HepG2 (cell line): ENCODE measurements around the gene DPY30. TPM values are rescaled to one million over a fixed set of nuclear protein-coding genes. Genes with fewer than 3 reads are reported as not detected.
A peak's percentile ranks its signal among the peaks of the same experiment; 100 is the strongest.

Experiments
- ATM ChIP-seq: fragments of 450-650 bp; IDR thresholded peaks from 2 replicates; pipeline ENCODE4 v1.7.1; 2017; ENCODE audit warnings: mild to moderate bottlenecking, borderline replicate concordance
- CTCF ChIP-seq: sonication (generic); formaldehyde crosslinking; IDR thresholded peaks from 2 replicates; pipeline ENCODE4 v1.5.0; 2020; ENCODE audit warnings: mild to moderate bottlenecking, missing genetic modification reagents, moderate library complexity
- DNMT1 ChIP-seq: sonication (generic); formaldehyde crosslinking; IDR thresholded peaks from 2 replicates; pipeline ENCODE4 v1.5.1; 2020; ENCODE audit warnings: mild to moderate bottlenecking, missing genetic modification reagents
- EHMT2 ChIP-seq: fragments of 200-600 bp; sonication (generic); IDR thresholded peaks from 2 replicates; pipeline ENCODE4 v1.7.0; 2017; ENCODE audit warnings: antibody characterized with exemption, low read depth, low read length, borderline replicate concordance
- FOXK1 ChIP-seq: sonication (generic); formaldehyde crosslinking; IDR thresholded peaks from 2 replicates; pipeline ENCODE4 v1.4.0; 2020; ENCODE audit warnings: low read depth, missing genetic modification reagents, borderline replicate concordance
- KLF16 ChIP-seq, 2 experiments: sonication (generic) in 1 of 2; formaldehyde crosslinking in 1 of 2; IDR thresholded peaks; 2 replicates each; pipeline versions ENCODE4 v1.6.1 to v1.8.0; 2016 to 2023; ENCODE audit warnings: missing genetic modification reagents in 2 of 2, missing compliant biosample characterization in 1 of 2
- REXO4 ChIP-seq: sonication (generic); formaldehyde crosslinking; IDR thresholded peaks from 2 replicates; pipeline ENCODE4 v1.8.0; 2022; ENCODE audit warnings: missing genetic modification reagents, mild to moderate bottlenecking, borderline replicate concordance
- SYNCRIP ChIP-seq: fragments of 200-400 bp; formaldehyde crosslinking; IDR thresholded peaks from 2 replicates; pipeline ENCODE4 v1.6.1; 2018; ENCODE audit warnings: mild to moderate bottlenecking, low read depth, low read length; ENCODE audit not compliant: insufficient read depth
- TBX2 ChIP-seq: sonication (generic); formaldehyde crosslinking; IDR thresholded peaks from 2 replicates; pipeline ENCODE4 v1.5.0; 2020; ENCODE audit warnings: missing genetic modification reagents, mild to moderate bottlenecking, borderline replicate concordance
- TEAD2 ChIP-seq: sonication (generic); formaldehyde crosslinking; IDR thresholded peaks from 2 replicates; pipeline ENCODE4 v1.9.0; 2021; ENCODE audit warnings: missing genetic modification reagents
- THYN1 ChIP-seq: sonication (generic); formaldehyde crosslinking; IDR thresholded peaks from 2 replicates; pipeline ENCODE4 v1.8.1; 2023; ENCODE audit warnings: low read depth, mild to moderate bottlenecking, moderate library complexity, missing genetic modification reagents, borderline replicate concordance
- XBP1 ChIP-seq: sonication (generic); formaldehyde crosslinking; IDR thresholded peaks from 2 replicates; pipeline ENCODE4 v1.5.0; 2020; ENCODE audit warnings: missing genetic modification reagents
- ZNF20 ChIP-seq: sonication (generic); formaldehyde crosslinking; IDR thresholded peaks from 2 replicates; pipeline ENCODE4 v1.4.0; 2020; ENCODE audit warnings: mild to moderate bottlenecking, moderate library complexity, missing genetic modification reagents
- ZNF24 ChIP-seq: fragments of 450-650 bp; IDR thresholded peaks from 2 replicates; pipeline ENCODE4 v1.6.1; 2017; ENCODE audit warnings: antibody characterized with exemption, mild to moderate bottlenecking
- ZNF256 ChIP-seq: sonication (generic); formaldehyde crosslinking; conservative IDR thresholded peaks from 2 replicates; pipeline ENCODE4 v1.4.0; 2020; ENCODE audit warnings: missing genetic modification reagents
- ZNF263 ChIP-seq: sonication (generic); formaldehyde crosslinking; IDR thresholded peaks from 2 replicates; pipeline ENCODE4 v1.4.0; 2020; ENCODE audit warnings: missing genetic modification reagents
- ZNF547 ChIP-seq: sonication (generic); formaldehyde crosslinking; IDR thresholded peaks from 2 replicates; pipeline ENCODE4 v1.5.1; 2020; ENCODE audit warnings: mild to moderate bottlenecking, missing genetic modification reagents
- ZNF564 ChIP-seq: sonication (generic); formaldehyde crosslinking; IDR thresholded peaks from 2 replicates; pipeline ENCODE4 v1.8.1; 2023; ENCODE audit warnings: mild to moderate bottlenecking, missing genetic modification reagents
- ZNF569 ChIP-seq: sonication (generic); formaldehyde crosslinking; IDR thresholded peaks from 2 replicates; pipeline ENCODE4 v1.5.0; 2020; ENCODE audit warnings: mild to moderate bottlenecking, missing genetic modification reagents, moderate library complexity, borderline replicate concordance
- polyA plus RNA-seq, 8 experiments: library from polyadenylated mRNA; depleted of rRNA in 3 of 8; stranded (reverse) in 7 of 8; unstranded in 1 of 8; fragments of >200 nt; fragmentation: Illumina TruSeq in 4 of 8; extraction: Trizol in 4 of 8; gene quantifications; 2 replicates each; pipeline versions ENCODE4 v1.2.1 to v1.2.3, GENCODE V29; 2011 to 2016; ENCODE audit warnings: low read depth in 4 of 8, missing spikeins in 1 of 8, mixed read lengths in 1 of 8; ENCODE audit not compliant: insufficient read depth in 1 of 8
- total RNA-seq, 5 experiments: library from RNA; depleted of rRNA; stranded (reverse); fragments of >200 nt; fragmentation: Illumina TruSeq; extraction: Trizol; gene quantifications; 2 replicates each; pipeline ENCODE4 v1.2.3, GENCODE V29; 2016; ENCODE audit warnings: low read depth in 1 of 5
- TF ChIP-seq, protein P1 (sequence below): sonication (generic); formaldehyde crosslinking; IDR thresholded peaks from 2 replicates; pipeline ENCODE4 v1.4.0; 2020; ENCODE audit warnings: missing genetic modification reagents
- TF ChIP-seq, protein P2 (sequence below): sonication (generic); formaldehyde crosslinking; IDR thresholded peaks from 2 replicates; pipeline ENCODE4 v1.5.0; 2020; ENCODE audit warnings: mild to moderate bottlenecking, missing genetic modification reagents
- TF ChIP-seq, protein P3 (sequence below): sonication (generic); formaldehyde crosslinking; IDR thresholded peaks from 2 replicates; pipeline ENCODE4 v1.8.1; 2023; ENCODE audit warnings: mild to moderate bottlenecking, missing genetic modification reagents

The DPY30 gene
- total and polyA plus RNA-seq, 2 of the 13 experiments (the other 11 are each of a cell fraction or from before 2014, with no cell fraction given) = 98.1 to 118 TPM

DNA sequence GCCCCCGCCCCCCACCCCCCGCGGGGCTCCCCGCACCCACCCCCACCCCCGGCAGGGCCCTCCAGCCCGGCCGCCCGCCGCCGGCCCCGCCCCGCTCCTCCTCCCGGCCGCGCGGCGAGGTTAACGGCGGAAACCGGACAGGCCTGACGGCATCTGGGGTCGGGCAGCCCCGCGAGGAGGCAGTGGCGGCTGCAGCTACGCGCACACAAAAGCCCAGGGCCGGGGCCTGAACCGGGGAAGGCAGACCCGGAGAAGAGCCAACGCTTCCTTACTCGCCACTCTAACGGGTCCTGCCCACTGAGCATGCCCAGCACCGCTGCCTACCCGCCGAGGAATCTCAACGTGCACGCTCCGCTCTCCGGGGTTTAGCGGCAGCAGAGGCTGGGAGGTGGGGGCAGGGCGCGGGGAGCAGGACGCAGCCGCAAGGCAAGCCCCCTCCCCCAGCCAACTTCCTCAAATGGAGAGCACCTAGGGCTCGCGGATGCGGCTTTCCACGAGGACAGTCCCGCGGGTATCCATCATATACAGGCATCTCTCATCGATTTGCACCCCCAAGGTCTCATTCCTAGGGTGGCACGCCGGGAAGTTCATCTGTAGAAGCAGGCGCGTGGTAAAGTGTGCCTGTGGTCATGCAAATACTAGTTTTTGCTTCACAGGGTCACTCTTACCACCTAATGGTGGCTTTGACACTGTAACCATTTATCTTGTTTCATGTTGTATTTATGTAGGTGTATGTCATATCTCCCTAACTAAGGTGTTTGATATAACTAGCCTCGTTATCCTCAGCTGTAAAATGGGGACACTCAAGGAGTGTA, 28.7 kb downstream of the DPY30 start, which contains the start of gene MEMO1 (continued):
- TF ChIP-seq THYN1 (CRISPR knock-in tag) (0 out of 2 replicates have a peak, but pooled peaks have one; percentile 52), ZNF564 (CRISPR knock-in tag) (peak; percentile 92), CTCF (CRISPR knock-in tag) (peak; percentile 48), ZNF547 (CRISPR knock-in tag) (peak; percentile 92), SYNCRIP (no peak), EHMT2 (no peak), XBP1 (peak; percentile 85; the same call in 1 of the 2 replicates), DNMT1 (CRISPR knock-in tag) (peak; percentile 58; the same call in 1 of the 2 replicates), ZNF569 (CRISPR knock-in tag) (no peak), REXO4 (CRISPR knock-in tag) (0 out of 2 replicates have a peak, but pooled peaks have one; percentile 67), KLF16 (CRISPR knock-in tag; IDR thresholded peaks at IDR 0.05) (peak; percentile 62 to 97; a peak in 3 of 4 replicates), FOXK1 (peak; percentile 91; the same call in 1 of the 2 replicates), ZNF20 (CRISPR knock-in tag) (no peak), TEAD2 (CRISPR knock-in tag) (peak; percentile 82; the same call in 1 of the 2 replicates), ATM (no peak), ZNF24 (peak; percentile 31; the same call in 1 of the 2 replicates), ZNF263 (CRISPR knock-in tag) (peak; percentile 76; the same call in 1 of the 2 replicates), ZNF256 (CRISPR knock-in tag) (peak; percentile 80; the same call in 1 of the 2 replicates), TBX2 (CRISPR knock-in tag) (peak; percentile 97)
- TF ChIP-seq, protein P1, sequence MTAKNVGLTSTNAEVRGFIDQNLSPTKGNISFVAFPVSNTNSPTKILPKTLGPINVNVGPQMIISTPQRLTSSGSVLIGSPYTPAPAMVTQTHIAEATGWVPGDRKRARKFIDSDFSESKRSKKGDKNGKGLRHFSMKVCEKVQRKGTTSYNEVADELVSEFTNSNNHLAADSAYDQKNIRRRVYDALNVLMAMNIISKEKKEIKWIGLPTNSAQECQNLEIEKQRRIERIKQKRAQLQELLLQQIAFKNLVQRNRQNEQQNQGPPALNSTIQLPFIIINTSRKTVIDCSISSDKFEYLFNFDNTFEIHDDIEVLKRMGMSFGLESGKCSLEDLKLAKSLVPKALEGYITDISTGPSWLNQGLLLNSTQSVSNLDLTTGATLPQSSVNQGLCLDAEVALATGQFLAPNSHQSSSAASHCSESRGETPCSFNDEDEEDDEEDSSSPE = peak; percentile 89
- TF ChIP-seq, protein P2, sequence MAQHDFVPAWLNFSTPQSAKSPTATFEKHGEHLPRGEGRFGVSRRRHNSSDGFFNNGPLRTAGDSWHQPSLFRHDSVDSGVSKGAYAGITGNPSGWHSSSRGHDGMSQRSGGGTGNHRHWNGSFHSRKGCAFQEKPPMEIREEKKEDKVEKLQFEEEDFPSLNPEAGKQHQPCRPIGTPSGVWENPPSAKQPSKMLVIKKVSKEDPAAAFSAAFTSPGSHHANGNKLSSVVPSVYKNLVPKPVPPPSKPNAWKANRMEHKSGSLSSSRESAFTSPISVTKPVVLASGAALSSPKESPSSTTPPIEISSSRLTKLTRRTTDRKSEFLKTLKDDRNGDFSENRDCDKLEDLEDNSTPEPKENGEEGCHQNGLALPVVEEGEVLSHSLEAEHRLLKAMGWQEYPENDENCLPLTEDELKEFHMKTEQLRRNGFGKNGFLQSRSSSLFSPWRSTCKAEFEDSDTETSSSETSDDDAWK = no peak
- TF ChIP-seq, protein P3, sequence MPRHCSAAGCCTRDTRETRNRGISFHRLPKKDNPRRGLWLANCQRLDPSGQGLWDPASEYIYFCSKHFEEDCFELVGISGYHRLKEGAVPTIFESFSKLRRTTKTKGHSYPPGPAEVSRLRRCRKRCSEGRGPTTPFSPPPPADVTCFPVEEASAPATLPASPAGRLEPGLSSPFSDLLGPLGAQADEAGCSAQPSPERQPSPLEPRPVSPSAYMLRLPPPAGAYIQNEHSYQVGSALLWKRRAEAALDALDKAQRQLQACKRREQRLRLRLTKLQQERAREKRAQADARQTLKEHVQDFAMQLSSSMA (CRISPR knock-in tag) = no peak
